Activated CD4-positive, alpha-beta memory T cell treated with anti-CD3 and anti-CD28 coated beads for 36 hours (primary cell): ENCODE results near the gene KLHL24. TPM values are rescaled to one million over a fixed set of nuclear protein-coding genes. Genes with fewer than 3 reads are reported as not detected.
A peak's percentile ranks its signal among the peaks of the same experiment; 100 is the strongest.
"Not testable (repeated sequence)": the region's sequence is repeated elsewhere in the genome, so short reads cannot be mapped to it uniquely, and the experiment has no call there.

Experiments
- CTCF ChIA-PET: fragments of 350-600 bp; sonication (Branson Sonifier 250); formaldehyde crosslinking; loops from one replicate; lab custom pipeline; 2021; ENCODE audit warnings: antibody characterized with exemption, inconsistent platforms; lab: Charles Lee
- POLR2A ChIA-PET: fragments of 350-600 bp; sonication (Branson Sonifier 250); formaldehyde crosslinking; loops from one replicate; lab custom pipeline; 2021; ENCODE audit warnings: antibody characterized with exemption; lab: Charles Lee
- DNase-seq: peaks from one replicate; pipeline ENCODE4 v3.0.0-alpha.2; 2020
- H3K27ac Mint-ChIP-seq: one replicate; pipeline ENCODE4 v1.8.0; 2021; ENCODE audit warnings: mixed read lengths
- H3K27me3 Mint-ChIP-seq: one replicate; pipeline ENCODE4 v1.8.0; 2021; ENCODE audit warnings: mixed read lengths
- H3K36me3 Mint-ChIP-seq: one replicate; pipeline ENCODE4 v1.8.0; 2021; ENCODE audit warnings: mixed read lengths
- H3K4me1 Mint-ChIP-seq: one replicate; pipeline ENCODE4 v1.8.0; 2021; ENCODE audit warnings: low read depth, mixed read lengths
- H3K4me3 Mint-ChIP-seq: one replicate; pipeline ENCODE4 v1.8.0; 2021; ENCODE audit warnings: mild to moderate bottlenecking, mixed read lengths
- H3K9me3 Mint-ChIP-seq: one replicate; pipeline ENCODE4 v1.8.0; 2021; ENCODE audit warnings: mixed read lengths
- intact Hi-C: fragments of 100-400 bp; cut with micrococcal nuclease; formaldehyde crosslinking; loops from one replicate; pipeline ENCODE4 v1.15.1; 2023
- total RNA-seq, 2 experiments: library from RNA; stranded (reverse); gene quantifications; one replicate each; pipeline ENCODE4 v1.2.3, GENCODE V29; 2021

The KLHL24 gene
- total RNA-seq, 2 experiments from 2014 or later = 15.6 to 19.5 TPM

GRCh38 chr3:183664913-183665381, 29.5 kb downstream of the KLHL24 start:
- H3K27ac Mint-ChIP-seq = no peak overlapping the region
- CTCF ChIA-PET = no interaction called here
- POLR2A ChIA-PET = no interaction called here
- no peaks in the 10 kb centered on the region for H3K9me3 Mint-ChIP-seq
- no peak for DNase-seq
- H3K27me3 Mint-ChIP-seq = no peaks in the 10 kb centered on the region
- no peak overlapping the region for H3K4me3 Mint-ChIP-seq
- H3K36me3 Mint-ChIP-seq = peaks cover 15% of the 10 kb centered on the region
- intact Hi-C loops = no loop called here
- H3K4me1 Mint-ChIP-seq = peaks cover 10% of the 10 kb centered on the region

- peaks cover 3% of the 10 kb centered on the region for H3K36me3 Mint-ChIP-seq
- ChIA-PET POLR2A (no interaction called here), CTCF (no interaction called here)
- H3K27me3 Mint-ChIP-seq = no peaks in the 10 kb centered on the region
- H3K4me3 Mint-ChIP-seq = no peak overlapping the region
- peaks cover 6% of the 10 kb centered on the region for H3K4me1 Mint-ChIP-seq
- no peak overlapping the region for H3K27ac Mint-ChIP-seq
- DNase-seq = no peak
- intact Hi-C loops = no loop called here
- no peaks in the 10 kb centered on the region for H3K9me3 Mint-ChIP-seq
Measured at GRCh38 chr3:183680061-183680460, 44.6 kb downstream of the KLHL24 start.

GRCh38 chr3:183687705-183688104, 52.3 kb downstream of the KLHL24 start:
- Mint-ChIP-seq H3K27me3 (no peaks in the 10 kb centered on the region), H3K36me3 (no peaks in the 10 kb centered on the region), H3K27ac (no peak overlapping the region), H3K4me1 (no peaks in the 10 kb centered on the region), H3K9me3 (no peaks in the 10 kb centered on the region), H3K4me3 (no peak overlapping the region)
- POLR2A ChIA-PET = no interaction called here
- DNase-seq = no peak
- CTCF ChIA-PET = no interaction called here
- intact Hi-C loops = no loop called here

- Mint-ChIP-seq H3K9me3 (no peaks in the 10 kb centered on the region), H3K4me3 (no peak overlapping the region), H3K4me1 (no peaks in the 10 kb centered on the region), H3K27me3 (no peaks in the 10 kb centered on the region), H3K36me3 (no peaks in the 10 kb centered on the region), H3K27ac (no peak overlapping the region)
- CTCF ChIA-PET = no interaction called here
- no peak for DNase-seq
- POLR2A ChIA-PET = no interaction called here
- intact Hi-C loops = no loop called here
Measured at GRCh38 chr3:183688874-183689273, 53.5 kb downstream of the KLHL24 start.

- H3K27ac Mint-ChIP-seq, H3K9me3 Mint-ChIP-seq, H3K4me3 Mint-ChIP-seq, CTCF ChIA-PET, H3K36me3 Mint-ChIP-seq, POLR2A ChIA-PET, H3K4me1 Mint-ChIP-seq, H3K27me3 Mint-ChIP-seq, DNase-seq: not testable (repeated sequence)
- intact Hi-C loops = loop anchor here (10.0 kb wide), 1 partner anchor 605 kb away; the partner anchor contains the start of gene PSMD2
Measured at GRCh38 chr3:183689621-183690020, 54.2 kb downstream of the KLHL24 start.

GRCh38 chr3:183690402-183690995, 55.1 kb downstream of the KLHL24 start:
- Mint-ChIP-seq H3K4me1 (no peaks in the 10 kb centered on the region), H3K27ac (no peak overlapping the region), H3K4me3 (no peak overlapping the region), H3K9me3 (no peaks in the 10 kb centered on the region), H3K36me3 (no peaks in the 10 kb centered on the region), H3K27me3 (no peaks in the 10 kb centered on the region)
- POLR2A ChIA-PET = no interaction called here
- CTCF ChIA-PET = no interaction called here
- DNase-seq = no peak
- intact Hi-C loops = loop anchor here (10.0 kb wide), 1 partner anchor 604 kb away; the partner anchor contains the start of gene PSMD2

- ChIA-PET CTCF (no interaction called here), POLR2A (no interaction called here)
- Mint-ChIP-seq H3K27ac (no peak overlapping the region), H3K27me3 (no peaks in the 10 kb centered on the region), H3K4me1 (peaks cover 5% of the 10 kb centered on the region), H3K9me3 (no peaks in the 10 kb centered on the region), H3K4me3 (no peak overlapping the region), H3K36me3 (no peaks in the 10 kb centered on the region)
- no peak for DNase-seq
- intact Hi-C loops = loop anchor here (10.0 kb wide), 1 partner anchor 602 kb away; the partner anchor contains the start of gene PSMD2
Measured at GRCh38 chr3:183692436-183692835, 57.0 kb downstream of the KLHL24 start.

GRCh38 chr3:183695569-183696364, 60.3 kb downstream of the KLHL24 start:
- intact Hi-C loops = loop anchor here (2.0 to 10.0 kb wide), 3 partner anchors 409 to 599 kb away; partner anchors contain the start of genes AP2M1 and PSMD2
- ChIA-PET CTCF (interaction anchor here (1.1 kb wide), 1 partner anchor 227 kb away, joined by 3 read pairs; no protein-coding TSS in a partner anchor), POLR2A (interaction anchor here (1.2 kb wide), 1 partner anchor 60 kb away, joined by 7 read pairs; the partner anchor contains the start of gene KLHL24)
- DNase-seq = no peak
- no peak overlapping the region for H3K27ac Mint-ChIP-seq
- H3K36me3 Mint-ChIP-seq = peaks cover 14% of the 10 kb centered on the region
- no peaks in the 10 kb centered on the region for H3K9me3 Mint-ChIP-seq
- H3K4me1 Mint-ChIP-seq = peaks cover 25% of the 10 kb centered on the region
- no peak overlapping the region for H3K4me3 Mint-ChIP-seq
- H3K27me3 Mint-ChIP-seq = no peaks in the 10 kb centered on the region

GRCh38 chr3:183697123-183697609, 61.7 kb downstream of the KLHL24 start:
- H3K4me1 Mint-ChIP-seq = peaks cover 30% of the 10 kb centered on the region
- ChIA-PET POLR2A (interaction anchor here (0.6 to 4.5 kb wide), 16 partner anchors 9 to 270 kb away, joined by 3 to 49 read pairs (median 4); partner anchors contain the start of genes KLHL24, KLHL6 and PARL), CTCF (interaction anchor here (0.6 to 1.9 kb wide), 10 partner anchors 9 to 824 kb away, joined by 3 to 7 read pairs (median 4); partner anchors contain the start of genes KLHL24 and PARL)
- H3K27ac Mint-ChIP-seq = peak overlapping the region; percentile 86
- peak overlapping the region; percentile 79 for H3K4me3 Mint-ChIP-seq
- no peak for DNase-seq
- H3K9me3 Mint-ChIP-seq = no peaks in the 10 kb centered on the region
- no peaks in the 10 kb centered on the region for H3K27me3 Mint-ChIP-seq
- H3K36me3 Mint-ChIP-seq = peaks cover 19% of the 10 kb centered on the region
- intact Hi-C loops = loop anchor here (1.0 to 10.0 kb wide), 4 partner anchors 61 to 598 kb away; partner anchors contain the start of genes AP2M1 and PSMD2

GRCh38 chr3:183697610-183698317, 62.3 kb downstream of the KLHL24 start, which contains the start of gene YEATS2:
Gene YEATS2, plus strand, starts transcription at chr3:183697797. Its CDS starts 17,366 bp downstream, at chr3:183715163.
- intact Hi-C loops = loop anchor here (1.0 to 10.0 kb wide), 7 partner anchors 61 to 597 kb away; partner anchors contain the start of genes AP2M1, KLHL6 and PSMD2
- H3K4me3 Mint-ChIP-seq = peak within 1 kb of the TSS; percentile 82
- H3K9me3 Mint-ChIP-seq = no peaks in the 10 kb centered on the region
- no peaks in the 10 kb centered on the region for H3K27me3 Mint-ChIP-seq
- H3K27ac Mint-ChIP-seq = peak within 1 kb of the TSS; percentile 86
- peaks cover 32% of the 10 kb centered on the region for H3K4me1 Mint-ChIP-seq
- DNase-seq = peak; percentile 88
- ChIA-PET POLR2A (interaction anchor here (0.6 to 4.5 kb wide), 17 partner anchors 8 to 270 kb away, joined by 3 to 49 read pairs (median 4); partner anchors contain the start of genes KLHL24, KLHL6 and PARL), CTCF (interaction anchor here (0.7 to 1.9 kb wide), 9 partner anchors 8 to 229 kb away, joined by 3 to 7 read pairs (median 4); partner anchors contain the start of genes KLHL24 and PARL)
- H3K36me3 Mint-ChIP-seq = peaks cover 19% of the 10 kb centered on the region

- intact Hi-C loops = loop anchor here (1.0 to 10.0 kb wide), 5 partner anchors 144 to 596 kb away; partner anchors contain the start of genes AP2M1, KLHL6 and PSMD2
- Mint-ChIP-seq H3K36me3 (peaks cover 19% of the 10 kb centered on the region), H3K27ac (peak overlapping the region; percentile 84), H3K9me3 (no peaks in the 10 kb centered on the region), H3K4me1 (peaks cover 36% of the 10 kb centered on the region), H3K4me3 (peak overlapping the region; percentile 82), H3K27me3 (no peaks in the 10 kb centered on the region)
- ChIA-PET CTCF (interaction anchor here (1.3 to 1.9 kb wide), 4 partner anchors 62 to 229 kb away, joined by 3 to 7 read pairs (median 6); no protein-coding TSS in a partner anchor), POLR2A (interaction anchor here (1.0 to 4.5 kb wide), 7 partner anchors 62 to 271 kb away, joined by 3 to 49 read pairs (median 4); partner anchors contain the start of genes KLHL24 and PARL)
- DNase-seq = peak; percentile 49
Measured at GRCh38 chr3:183698318-183698751, 62.9 kb downstream of the KLHL24 start.
